Measurements from ENCODE around the gene RTF1.
"Not testable (repeated sequence)": the region's sequence is repeated elsewhere in the genome, so short reads cannot be mapped to it uniquely, and the experiment has no call there.

RTF1 gene

GRCh38 chr15:41416742-41417417 lies at the start of gene RTF1:
TSS of gene RTF1 (plus strand) at chr15:41417095. CDS start at chr15:41417116, 21 bp downstream.
- DNase-seq, result peak; percentile 99

GRCh38 chr15:41367418-41367817 lies 49.5 kb upstream of the RTF1 start:
- no peak for DNase-seq

GRCh38 chr15:41377978-41378377 lies 38.9 kb upstream of the RTF1 start:
- DNase-seq, result no peak

- DNase-seq, result not testable (repeated sequence)
Measured at GRCh38 chr15:41383974-41384749, 32.7 kb upstream of the RTF1 start.

GRCh38 chr15:41387646-41388045 lies 29.2 kb upstream of the RTF1 start:
- DNase-seq, result no peak

- no peak for DNase-seq
Measured at GRCh38 chr15:41392659-41393058, 24.2 kb upstream of the RTF1 start.

- no peak for DNase-seq
Measured at GRCh38 chr15:41394924-41395323, 22.0 kb upstream of the RTF1 start.

GRCh38 chr15:41396111-41396510 lies 20.8 kb upstream of the RTF1 start:
- no peak for DNase-seq

- DNase-seq, result no peak
Measured at GRCh38 chr15:41401904-41402267, 15.0 kb upstream of the RTF1 start.

- DNase-seq, result no peak
Measured at GRCh38 chr15:41407341-41407740, 9.6 kb upstream of the RTF1 start.

GRCh38 chr15:41408234-41408641 lies 8.7 kb upstream of the RTF1 start:
- DNase-seq, result no peak

- no peak for DNase-seq
Measured at GRCh38 chr15:41411031-41411430, 5.9 kb upstream of the RTF1 start.

- no peak for DNase-seq
Measured at GRCh38 chr15:41411441-41411840, 5.5 kb upstream of the RTF1 start.

GRCh38 chr15:41416128-41416741 lies 660 bp upstream of the RTF1 start:
- no peak for DNase-seq

GRCh38 chr15:41417418-41418195 lies 712 bp downstream of the RTF1 start:
- no peak for DNase-seq

GRCh38 chr15:41423979-41424659 lies 7.2 kb downstream of the RTF1 start:
- DNase-seq, result no peak

GRCh38 chr15:41424809-41425208 lies 7.9 kb downstream of the RTF1 start:
- no peak for DNase-seq

- DNase-seq, result not testable (repeated sequence)
Measured at GRCh38 chr15:41425907-41426306, 9.0 kb downstream of the RTF1 start.

- no peak for DNase-seq
Measured at GRCh38 chr15:41429003-41429890, 12.4 kb downstream of the RTF1 start.

GRCh38 chr15:41435037-41435786 lies 18.3 kb downstream of the RTF1 start:
- no peak for DNase-seq

- no peak for DNase-seq
Measured at GRCh38 chr15:41437448-41437847, 20.6 kb downstream of the RTF1 start.
